ENCODE measurements around the gene GLI1. TPM values are rescaled to one million over a fixed set of nuclear protein-coding genes. Genes with fewer than 3 reads are reported as not detected.

Gene GLI1
- total RNA-seq (2022; extraction: Qiagen RNA extraction) = 4.5 to 7.8 TPM (median 5.9 TPM) in 5 replicates

GRCh38 chr12:57459750-57460467 lies at the start of gene GLI1:
TSS of gene GLI1 (plus strand) at chr12:57459785. CDS start at chr12:57463692, 3,907 bp downstream.

GRCh38 chr12:57430931-57431566 lies 28.5 kb upstream of the GLI1 start, which contains the start of gene R3HDM2:
TSS of gene R3HDM2 (minus strand) at chr12:57431043. CDS start at chr12:57310428, 120,615 bp downstream.

GRCh38 chr12:57434517-57435223 lies 24.9 kb upstream of the GLI1 start, which contains the start of gene INHBC:
TSS of gene INHBC (plus strand) at chr12:57434784. CDS start at chr12:57434887, 103 bp downstream.

GRCh38 chr12:57454566-57455373 lies 4.8 kb upstream of the GLI1 start, which contains the start of gene INHBE:
TSS of gene INHBE (plus strand) at chr12:57455307. CDS start at chr12:57455537, 230 bp downstream.

GRCh38 chr12:57479376-57480115 lies 20.0 kb downstream of the GLI1 start, which contains the start of gene ARHGAP9:
TSS of gene ARHGAP9 (minus strand) at chr12:57479866. CDS start at chr12:57479406, 460 bp downstream.

GRCh38 chr12:57487597-57488401 lies 28.2 kb downstream of the GLI1 start, which contains the start of gene MARS1:
TSS of gene MARS1 (plus strand) at chr12:57488068. CDS start at chr12:57488091, 23 bp downstream.

GRCh38 chr12:57520053-57520818 lies 60.7 kb downstream of the GLI1 start, which contains the start of gene DDIT3:
TSS of gene DDIT3 (minus strand) at chr12:57520514. CDS start at chr12:57517406, 3,108 bp downstream.

Other genes with a start within 250 kb of the GLI1 start
- 3.7 to 6.8 TPM (median 5.3 TPM) in 5 replicates for gene NXPH4, start 243.0 kb upstream of the GLI1 start, total RNA-seq (2022; extraction: Qiagen RNA extraction)
- 110 to 145 TPM (median 136 TPM) in 5 replicates for gene SHMT2, start 230.1 kb upstream of the GLI1 start, total RNA-seq (2022; extraction: Qiagen RNA extraction)
- 0.18 to 0.54 TPM (median 0.38 TPM) in 4 of 5 replicates, not detected in the other for gene STAC3, start 208.6 kb upstream of the GLI1 start, total RNA-seq (2022; extraction: Qiagen RNA extraction)
- gene R3HDM2, start 28.7 kb upstream of the GLI1 start, total RNA-seq (2022; extraction: Qiagen RNA extraction) = 7.2 to 11.9 TPM (median 8.5 TPM) in 5 replicates
- not detected in 5 replicates for gene INHBC, start 25.0 kb upstream of the GLI1 start, total RNA-seq (2022; extraction: Qiagen RNA extraction)
- 0.04 to 0.13 TPM (median 0.10 TPM) in 4 of 5 replicates, not detected in the other for gene INHBE, start 4.5 kb upstream of the GLI1 start, total RNA-seq (2022; extraction: Qiagen RNA extraction)
- 0.33 to 0.72 TPM (median 0.43 TPM) in 5 replicates for gene ARHGAP9, start 20.1 kb downstream of the GLI1 start, total RNA-seq (2022; extraction: Qiagen RNA extraction)
- gene MARS1, start 28.3 kb downstream of the GLI1 start, total RNA-seq (2022; extraction: Qiagen RNA extraction) = 152 to 199 TPM (median 172 TPM) in 5 replicates
- gene DDIT3, start 60.7 kb downstream of the GLI1 start, total RNA-seq (2022; extraction: Qiagen RNA extraction) = 18.6 to 26.8 TPM (median 23.9 TPM) in 5 replicates
- 13.4 to 31.3 TPM (median 28.0 TPM) in 5 replicates for gene MBD6, start 63.0 kb downstream of the GLI1 start, total RNA-seq (2022; extraction: Qiagen RNA extraction)
- gene DCTN2, start 87.4 kb downstream of the GLI1 start, total RNA-seq (2022; extraction: Qiagen RNA extraction) = 135 to 153 TPM (median 150 TPM) in 5 replicates
- 0.12 to 0.27 TPM (median 0.20 TPM) in 5 replicates for gene KIF5A, start 90.3 kb downstream of the GLI1 start, total RNA-seq (2022; extraction: Qiagen RNA extraction)
- gene PIP4K2C, start 131.4 kb downstream of the GLI1 start, total RNA-seq (2022; extraction: Qiagen RNA extraction) = 40.6 to 46.9 TPM (median 42.6 TPM) in 5 replicates
- gene DTX3, start 145.0 kb downstream of the GLI1 start, total RNA-seq (2022; extraction: Qiagen RNA extraction) = 13.3 to 18.8 TPM (median 15.9 TPM) in 5 replicates
- 4.0 to 6.5 TPM (median 5.0 TPM) in 5 replicates for gene ARHGEF25, start 151.7 kb downstream of the GLI1 start, total RNA-seq (2022; extraction: Qiagen RNA extraction)
- 26.3 to 45.0 TPM (median 42.0 TPM) in 5 replicates for gene B4GALNT1, start 173.4 kb downstream of the GLI1 start, total RNA-seq (2022; extraction: Qiagen RNA extraction)
- gene OS9, start 234.3 kb downstream of the GLI1 start, total RNA-seq (2022; extraction: Qiagen RNA extraction) = 114 to 122 TPM (median 117 TPM) in 5 replicates

Data from A549 treated with dexamethasone at 1 μM for 4 hours (cell line).